K562 (cell line): ENCODE results near the gene CFAP54. TPM values are rescaled to one million over a fixed set of nuclear protein-coding genes. Genes with fewer than 3 reads are reported as not detected.

Experiments
- ATAC-seq: fragments of 200-7000 bp; cut with Tn5 transposase; 3 replicates; pipeline ENCODE4 v1.9.1; 2020; ENCODE audit warnings: moderate library complexity
- BruUV-seq: library from RNA; stranded (reverse); fragments of 400-500 nt; replicated peaks from 2 replicates; lab custom pipeline; 2021; lab: Mats Ljungman, UMichigan
- CTCF ChIA-PET: fragments of 300-600 bp; formaldehyde crosslinking; extraction: SDS; loops from one replicate; lab custom pipeline; 2021; ENCODE audit warnings: low intra/inter-chr PET ratio; lab: Yijun Ruan, JAX
- POLR2A ChIA-PET: fragments of 300-600, 350-650 bp; sonication (Branson Sonifier 250); formaldehyde crosslinking; extraction: SDS; loops from one replicate; lab custom pipeline; 2021; ENCODE audit warnings: antibody characterized with exemption, inconsistent platforms; lab: Yijun Ruan, JAX
- DNase-seq, 4 experiments: peaks; one replicate each; pipeline versions ENCODE4 v3.0.0 to v3.0.0-alpha.2; 2011 to 2018; ENCODE audit warnings: low spot score in 3 of 4, mixed read lengths in 3 of 4; ENCODE audit errors: extremely low read depth in 1 of 4
- FAIRE-seq: peaks from 2 replicates; lab custom pipeline; 2011; peaks lifted over from hg19 to GRCh38; lab: Jason Lieb, UNC
- H2AFZ ChIP-seq: 2 replicates; pipeline ENCODE4 v1.6.0; 2011; ENCODE audit warnings: low read depth, low read length, control low read depth, inconsistent platforms
- H3K27ac ChIP-seq: fragments of 200-600 bp; 3 replicates; pipeline ENCODE4 v1.8.0; 2011; ENCODE audit warnings: low read depth, mild to moderate bottlenecking, control low read depth, inconsistent platforms, low read length, moderate library complexity, mixed read lengths; ENCODE audit errors: extremely low read depth
- H3K27me3 ChIP-seq, 2 experiments: fragments of 300-600 bp in 1 of 2; 2 replicates in 1 of 2; 3 replicates in 1 of 2; pipeline versions ENCODE4 v1.6.0 to v1.8.0; 2011; ENCODE audit warnings: inconsistent platforms in 2 of 2, low read length in 2 of 2, mild to moderate bottlenecking in 1 of 2, mixed read lengths in 1 of 2, moderate library complexity in 1 of 2; ENCODE audit not compliant: control insufficient read depth in 2 of 2, insufficient read depth in 2 of 2
- H3K36me3 ChIP-seq: fragments of 300-600 bp; 3 replicates; pipeline ENCODE4 v1.8.0; 2011; ENCODE audit warnings: mild to moderate bottlenecking, low read length, inconsistent platforms; ENCODE audit not compliant: control insufficient read depth, insufficient read depth
- H3K4me1 ChIP-seq, 2 experiments: fragments of 200-600 bp in 1 of 2; replicated peaks in 1 of 2; 2 replicates in 1 of 2; 3 replicates in 1 of 2; pipeline versions ENCODE4 v1.5.1 to v1.8.0; 2011; ENCODE audit warnings: inconsistent platforms in 2 of 2, low read length in 2 of 2, mild to moderate bottlenecking in 1 of 2, mixed read lengths in 1 of 2, moderate library complexity in 1 of 2; ENCODE audit not compliant: control insufficient read depth in 2 of 2, insufficient read depth in 2 of 2
- H3K4me2 ChIP-seq: 2 replicates; pipeline ENCODE4 v1.6.1; 2011; ENCODE audit warnings: low read length, control low read depth, inconsistent platforms, mixed read lengths; ENCODE audit not compliant: insufficient read depth
- H3K4me3 ChIP-seq: fragments of 200-600 bp; sonication (generic), shearing (Covaris generic); 2 replicates; pipeline ENCODE4 v1.5.1; 2016; ENCODE audit warnings: control low read depth, inconsistent platforms
- H3K79me2 ChIP-seq: fragments of 200-600 bp; 3 replicates; pipeline ENCODE4 v1.8.0; 2011; ENCODE audit warnings: low read length, inconsistent platforms; ENCODE audit not compliant: control insufficient read depth, insufficient read depth
- H3K9ac ChIP-seq, 2 experiments: 2 replicates each; pipeline versions ENCODE4 v1.6.0 to v1.6.1; 2011; ENCODE audit warnings: low read depth in 2 of 2, low read length in 2 of 2, control low read depth in 1 of 2, inconsistent platforms in 1 of 2, mild to moderate bottlenecking in 1 of 2, mixed read lengths in 1 of 2; ENCODE audit not compliant: insufficient read depth in 1 of 2
- H3K9me1 ChIP-seq: one replicate; pipeline ENCODE4 v1.6.0; 2011; ENCODE audit warnings: inconsistent platforms, mild to moderate bottlenecking, low read length, moderate library complexity; ENCODE audit not compliant: control insufficient read depth, insufficient read depth
- H3K9me3 ChIP-seq: replicated peaks from 2 replicates; pipeline ENCODE4 v1.5.1; 2011; ENCODE audit warnings: low read depth, low read length, inconsistent platforms; ENCODE audit not compliant: control insufficient read depth, insufficient read depth
- H4K20me1 ChIP-seq: replicated peaks from 2 replicates; pipeline ENCODE4 v1.6.1; 2011; ENCODE audit warnings: low read length, inconsistent platforms, mixed read lengths; ENCODE audit not compliant: control insufficient read depth, insufficient read depth
- EP300 ChIP-seq: IDR thresholded peaks from 2 replicates; pipeline ENCODE4 v1.6.1; 2012; ENCODE audit warnings: low read length, improper control_type of control experiment
- ESRRA ChIP-seq: fragments of 450-650 bp; IDR thresholded peaks from 2 replicates; pipeline ENCODE4 v1.6.1; 2014; ENCODE audit warnings: low read depth, mild to moderate bottlenecking, moderate library complexity, borderline replicate concordance
- HNRNPK ChIP-seq: fragments of 200-400 bp; formaldehyde crosslinking; IDR thresholded peaks from one replicate; pipeline ENCODE4 v1.6.1; 2018; ENCODE audit warnings: mild to moderate bottlenecking, low read depth, low read length; ENCODE audit not compliant: poor library complexity, severe bottlenecking
- HNRNPLL ChIP-seq: fragments of 200-400 bp; formaldehyde crosslinking; IDR thresholded peaks from 2 replicates; pipeline ENCODE4 v1.6.1; 2017; ENCODE audit warnings: low read length, low read depth, mild to moderate bottlenecking; ENCODE audit not compliant: poor library complexity, severe bottlenecking
- MXI1 ChIP-seq: IDR thresholded peaks from 2 replicates; pipeline ENCODE4 v1.6.1; 2011; ENCODE audit warnings: low read depth, mild to moderate bottlenecking, improper control_type of control experiment, low read length
- NEUROD1 ChIP-seq: fragments of 150-350 bp; IDR thresholded peaks from 2 replicates; pipeline ENCODE4 v1.6.1; 2014; ENCODE audit warnings: borderline replicate concordance, low read length, low read depth; ENCODE audit not compliant: partially characterized antibody
- NUFIP1 ChIP-seq: fragments of 450-650 bp; IDR thresholded peaks from 2 replicates; pipeline ENCODE4 v1.6.1; 2018; ENCODE audit not compliant: partially characterized antibody
- PURB ChIP-seq: sonication (generic); formaldehyde crosslinking; IDR thresholded peaks from 2 replicates; pipeline ENCODE4 v1.9.0; 2021; ENCODE audit warnings: low read depth, mild to moderate bottlenecking, missing genetic modification reagents
- RAD51 ChIP-seq: fragments of 450-650 bp; IDR thresholded peaks from 2 replicates; pipeline ENCODE4 v1.7.1; 2016; ENCODE audit warnings: low read depth, mild to moderate bottlenecking, borderline replicate concordance
- TARDBP ChIP-seq: fragments of 450-650 bp; IDR thresholded peaks from 2 replicates; pipeline ENCODE4 v1.6.1; 2016
- ZNF57 ChIP-seq: fragments of 450-650 bp; formaldehyde crosslinking; IDR thresholded peaks from 2 replicates; pipeline ENCODE4 v1.4.0; 2020; ENCODE audit warnings: mild to moderate bottlenecking, moderate library complexity
- WGBS: fragments of 100-300 bp; shearing (Covaris generic); methylation state at CpG from one replicate; pipeline ENCODE4 v1.1.6; 2016; ENCODE audit warnings: low coverage, mixed read lengths; ENCODE audit not compliant: insufficient coverage; ENCODE audit errors: missing lambda C conversion rate; 5-methylcytosine and 5-hydroxymethylcytosine counted together
- in situ Hi-C: fragments of 300-500 bp; cut with MboI; formaldehyde crosslinking; loops from 4 replicates; pipeline ENCODE4 v1.15.0; 2018; ENCODE audit warnings: inconsistent platforms, mixed read lengths
- intact Hi-C: fragments of 100-400 bp; cut with micrococcal nuclease; formaldehyde crosslinking; loops from 2 replicates; pipeline ENCODE4 v1.14.2; 2022
- polyA plus RNA-seq, 8 experiments: library from polyadenylated mRNA; depleted of rRNA in 4 of 8; stranded (reverse) in 5 of 8; unstranded in 3 of 8; fragments of >200 nt; fragmentation: Nextera tagmentation in 2 of 8; fragmentation: Illumina TruSeq in 1 of 8; extraction: Ambion mirVana in 2 of 8; extraction: Trizol in 1 of 8; gene quantifications; 2 replicates each; pipeline versions ENCODE4 v1.2.1 to v1.2.3, GENCODE V29; 2011 to 2014; ENCODE audit warnings: inconsistent platforms in 1 of 8, missing spikeins in 1 of 8
- total RNA-seq, 7 experiments: library from RNA; depleted of rRNA in 6 of 7; stranded (reverse); fragments of >200 nt in 6 of 7; fragmentation: Illumina TruSeq in 2 of 7; extraction: Trizol in 2 of 7; gene quantifications; 2 replicates each; pipeline versions ENCODE4 v1.2.1 to v1.2.3, GENCODE V29; 2011 to 2021; ENCODE audit warnings: low replicate concordance in 1 of 7
- TF ChIP-seq, protein P1 (sequence below): sonication (generic); formaldehyde crosslinking; IDR thresholded peaks from 2 replicates; pipeline ENCODE4 v1.8.1; 2023; ENCODE audit warnings: mild to moderate bottlenecking, missing genetic modification reagents, moderate library complexity
- TF ChIP-seq, protein P2 (sequence below): fragments of 250-450 bp; sonication (Bioruptor Pico); IDR thresholded peaks from 2 replicates; pipeline ENCODE4 v1.8.0; 2021; ENCODE audit warnings: mild to moderate bottlenecking, moderate library complexity
- TF ChIP-seq, protein P3 (sequence below): sonication (generic); formaldehyde crosslinking; IDR thresholded peaks from 2 replicates; pipeline ENCODE4 v1.4.0; 2020; ENCODE audit warnings: mild to moderate bottlenecking, missing genetic modification reagents

CFAP54 gene
- total and polyA plus RNA-seq, 9 of the 15 experiments (the other 6 are each of a cell fraction or from before 2014, with no cell fraction given): 0.03 to 0.23 (median 0.10) TPM; not detected in 3

DNA sequence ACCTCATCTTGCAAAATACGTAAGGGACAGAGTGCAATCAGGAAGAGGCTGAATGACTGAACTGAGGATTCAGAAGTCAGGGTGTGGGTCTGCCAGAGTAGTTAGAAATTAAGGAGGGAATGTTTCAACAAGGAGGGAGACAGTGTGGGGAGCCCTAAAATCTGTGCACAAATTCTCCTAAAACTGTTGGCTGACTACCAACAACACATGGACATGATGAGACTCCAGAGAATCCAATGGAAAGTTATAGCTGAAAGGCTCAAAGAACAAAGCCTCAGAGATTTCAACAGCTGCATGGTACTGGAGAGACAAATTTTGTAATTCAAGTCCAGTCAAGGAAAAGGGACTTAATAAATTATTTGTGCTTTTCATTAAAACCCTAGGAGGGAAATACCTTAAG lies 381.6 kb downstream of the CFAP54 start:
- H2AFZ ChIP-seq: no peak overlapping the region
- ATAC-seq (no peak), DNase-seq (no peak)
- no TSS peak for BruUV-seq
- H3K9me1 ChIP-seq: no peaks in the 10 kb centered on the region
- ChIA-PET CTCF (no interaction called here), POLR2A (no interaction called here)
- H3K9me3 ChIP-seq: no peaks in the 10 kb centered on the region
- no peak overlapping the region for H3K27ac ChIP-seq
- H3K4me3 ChIP-seq: no peak overlapping the region
- no peak overlapping the region for H3K4me2 ChIP-seq
- H3K9ac ChIP-seq: no peak overlapping the region
- 0 out of 5 replicates have a peak, but pooled peaks cover 0 to 3% of the 10 kb centered on the region in 2 experiments for H3K27me3 ChIP-seq
- intact Hi-C loops: no loop called here
- in situ Hi-C loops: no loop called here
- 8% methylated on average over 1 of the region's 1 CpG for WGBS
- no peaks in the 10 kb centered on the region for H3K79me2 ChIP-seq
- no peaks in the 10 kb centered on the region for H4K20me1 ChIP-seq
- no peak for TF ChIP-seq ESRRA
- TF ChIP-seq, protein P1, sequence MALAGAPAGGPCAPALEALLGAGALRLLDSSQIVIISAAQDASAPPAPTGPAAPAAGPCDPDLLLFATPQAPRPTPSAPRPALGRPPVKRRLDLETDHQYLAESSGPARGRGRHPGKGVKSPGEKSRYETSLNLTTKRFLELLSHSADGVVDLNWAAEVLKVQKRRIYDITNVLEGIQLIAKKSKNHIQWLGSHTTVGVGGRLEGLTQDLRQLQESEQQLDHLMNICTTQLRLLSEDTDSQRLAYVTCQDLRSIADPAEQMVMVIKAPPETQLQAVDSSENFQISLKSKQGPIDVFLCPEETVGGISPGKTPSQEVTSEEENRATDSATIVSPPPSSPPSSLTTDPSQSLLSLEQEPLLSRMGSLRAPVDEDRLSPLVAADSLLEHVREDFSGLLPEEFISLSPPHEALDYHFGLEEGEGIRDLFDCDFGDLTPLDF (CRISPR knock-in tag): no peak
- no peak for TF ChIP-seq MXI1
- TF ChIP-seq, protein P2, sequence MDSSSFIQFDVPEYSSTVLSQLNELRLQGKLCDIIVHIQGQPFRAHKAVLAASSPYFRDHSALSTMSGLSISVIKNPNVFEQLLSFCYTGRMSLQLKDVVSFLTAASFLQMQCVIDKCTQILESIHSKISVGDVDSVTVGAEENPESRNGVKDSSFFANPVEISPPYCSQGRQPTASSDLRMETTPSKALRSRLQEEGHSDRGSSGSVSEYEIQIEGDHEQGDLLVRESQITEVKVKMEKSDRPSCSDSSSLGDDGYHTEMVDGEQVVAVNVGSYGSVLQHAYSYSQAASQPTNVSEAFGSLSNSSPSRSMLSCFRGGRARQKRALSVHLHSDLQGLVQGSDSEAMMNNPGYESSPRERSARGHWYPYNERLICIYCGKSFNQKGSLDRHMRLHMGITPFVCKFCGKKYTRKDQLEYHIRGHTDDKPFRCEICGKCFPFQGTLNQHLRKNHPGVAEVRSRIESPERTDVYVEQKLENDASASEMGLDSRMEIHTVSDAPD (CRISPR knock-in tag): no peak
- no peak for TF ChIP-seq TARDBP
- TF ChIP-seq EP300: no peak
- no peak for TF ChIP-seq HNRNPK
- no peak for TF ChIP-seq RAD51
- TF ChIP-seq NEUROD1: no peak
- TF ChIP-seq PURB (CRISPR knock-in tag): no peak
- TF ChIP-seq, protein P3, sequence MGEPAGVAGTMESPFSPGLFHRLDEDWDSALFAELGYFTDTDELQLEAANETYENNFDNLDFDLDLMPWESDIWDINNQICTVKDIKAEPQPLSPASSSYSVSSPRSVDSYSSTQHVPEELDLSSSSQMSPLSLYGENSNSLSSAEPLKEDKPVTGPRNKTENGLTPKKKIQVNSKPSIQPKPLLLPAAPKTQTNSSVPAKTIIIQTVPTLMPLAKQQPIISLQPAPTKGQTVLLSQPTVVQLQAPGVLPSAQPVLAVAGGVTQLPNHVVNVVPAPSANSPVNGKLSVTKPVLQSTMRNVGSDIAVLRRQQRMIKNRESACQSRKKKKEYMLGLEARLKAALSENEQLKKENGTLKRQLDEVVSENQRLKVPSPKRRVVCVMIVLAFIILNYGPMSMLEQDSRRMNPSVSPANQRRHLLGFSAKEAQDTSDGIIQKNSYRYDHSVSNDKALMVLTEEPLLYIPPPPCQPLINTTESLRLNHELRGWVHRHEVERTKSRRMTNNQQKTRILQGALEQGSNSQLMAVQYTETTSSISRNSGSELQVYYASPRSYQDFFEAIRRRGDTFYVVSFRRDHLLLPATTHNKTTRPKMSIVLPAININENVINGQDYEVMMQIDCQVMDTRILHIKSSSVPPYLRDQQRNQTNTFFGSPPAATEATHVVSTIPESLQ (CRISPR knock-in tag): no peak
- TF ChIP-seq ZNF57 (CRISPR knock-in tag): no peak
- TF ChIP-seq NUFIP1: no peak
- TF ChIP-seq HNRNPLL: no peak
- TF ChIP-seq, all 486 proteins: peak for 0
- H3K4me1 ChIP-seq: no peaks in the 10 kb centered on the region
- no peak for FAIRE-seq
- no peaks in the 10 kb centered on the region for H3K36me3 ChIP-seq
